ENCODE data around the gene RHCG.

Gene RHCG

DNA sequence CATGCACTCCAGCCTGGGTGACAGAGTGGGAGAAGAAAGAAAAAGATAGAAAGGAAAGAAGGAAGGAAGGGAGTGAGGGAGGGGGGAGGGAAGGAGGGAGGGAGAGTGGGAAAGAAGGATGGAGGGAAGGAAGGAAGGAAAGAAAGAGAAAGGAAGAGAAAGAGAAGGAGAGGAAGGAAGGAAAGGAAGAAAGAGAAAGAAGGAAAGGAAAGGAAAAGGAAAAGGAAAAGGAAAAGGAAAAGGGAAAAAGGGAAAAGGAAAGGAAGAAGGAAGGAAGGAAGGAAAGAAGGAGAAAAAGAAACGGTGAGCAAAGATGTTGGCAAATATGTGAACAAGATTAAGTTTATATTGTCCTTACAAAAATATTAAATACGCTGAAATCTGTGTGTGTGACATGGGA, 42.6 kb upstream of the RHCG start:
- Histone ChIP-seq H3K9me2 (replicated peaks; ENCODE audit: insufficient read depth, low read length) (no peaks in the 10 kb centered on the region), H3K4me1 (ENCODE audit: low read length) (no peaks in the 10 kb centered on the region), H3K27ac (ENCODE audit: low read length) (no peak overlapping the region), H3K79me2 (ENCODE audit: low read length) (no peaks in the 10 kb centered on the region), H3F3A (ENCODE audit: insufficient read depth, low read length) (no peaks in the 10 kb centered on the region), H3K9me3 (replicated peaks; ENCODE audit: insufficient read depth, low read length) (no peaks in the 10 kb centered on the region), H4K20me1 (ENCODE audit: insufficient read depth, low read length) (no peaks in the 10 kb centered on the region), H3K9ac (ENCODE audit: low read length) (no peak overlapping the region), H2AFZ (ENCODE audit: low read length) (no peak overlapping the region), H3K4me3 (ENCODE audit: low read length) (no peak overlapping the region), H3K27me3 (replicated peaks; ENCODE audit: insufficient read depth, low read length) (no peaks in the 10 kb centered on the region), H3K36me3 (replicated peaks; ENCODE audit: insufficient read depth, low read length) (no peaks in the 10 kb centered on the region), H3K4me2 (ENCODE audit: low read depth, low read length) (no peak overlapping the region)
- DNase-seq = no peak
- no peak for TF ChIP-seq EZH2phosphoT487 (IDR thresholded peaks at IDR 0.05; ENCODE audit: low read length)
- TF ChIP-seq, protein P1, sequence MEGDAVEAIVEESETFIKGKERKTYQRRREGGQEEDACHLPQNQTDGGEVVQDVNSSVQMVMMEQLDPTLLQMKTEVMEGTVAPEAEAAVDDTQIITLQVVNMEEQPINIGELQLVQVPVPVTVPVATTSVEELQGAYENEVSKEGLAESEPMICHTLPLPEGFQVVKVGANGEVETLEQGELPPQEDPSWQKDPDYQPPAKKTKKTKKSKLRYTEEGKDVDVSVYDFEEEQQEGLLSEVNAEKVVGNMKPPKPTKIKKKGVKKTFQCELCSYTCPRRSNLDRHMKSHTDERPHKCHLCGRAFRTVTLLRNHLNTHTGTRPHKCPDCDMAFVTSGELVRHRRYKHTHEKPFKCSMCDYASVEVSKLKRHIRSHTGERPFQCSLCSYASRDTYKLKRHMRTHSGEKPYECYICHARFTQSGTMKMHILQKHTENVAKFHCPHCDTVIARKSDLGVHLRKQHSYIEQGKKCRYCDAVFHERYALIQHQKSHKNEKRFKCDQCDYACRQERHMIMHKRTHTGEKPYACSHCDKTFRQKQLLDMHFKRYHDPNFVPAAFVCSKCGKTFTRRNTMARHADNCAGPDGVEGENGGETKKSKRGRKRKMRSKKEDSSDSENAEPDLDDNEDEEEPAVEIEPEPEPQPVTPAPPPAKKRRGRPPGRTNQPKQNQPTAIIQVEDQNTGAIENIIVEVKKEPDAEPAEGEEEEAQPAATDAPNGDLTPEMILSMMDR (IDR thresholded peaks at IDR 0.05; ENCODE audit: low read length) = no peak
- TF ChIP-seq EZH2 (optimal IDR thresholded peaks at IDR 0.05; ENCODE audit: low read depth, low read length) = no peak

DNA sequence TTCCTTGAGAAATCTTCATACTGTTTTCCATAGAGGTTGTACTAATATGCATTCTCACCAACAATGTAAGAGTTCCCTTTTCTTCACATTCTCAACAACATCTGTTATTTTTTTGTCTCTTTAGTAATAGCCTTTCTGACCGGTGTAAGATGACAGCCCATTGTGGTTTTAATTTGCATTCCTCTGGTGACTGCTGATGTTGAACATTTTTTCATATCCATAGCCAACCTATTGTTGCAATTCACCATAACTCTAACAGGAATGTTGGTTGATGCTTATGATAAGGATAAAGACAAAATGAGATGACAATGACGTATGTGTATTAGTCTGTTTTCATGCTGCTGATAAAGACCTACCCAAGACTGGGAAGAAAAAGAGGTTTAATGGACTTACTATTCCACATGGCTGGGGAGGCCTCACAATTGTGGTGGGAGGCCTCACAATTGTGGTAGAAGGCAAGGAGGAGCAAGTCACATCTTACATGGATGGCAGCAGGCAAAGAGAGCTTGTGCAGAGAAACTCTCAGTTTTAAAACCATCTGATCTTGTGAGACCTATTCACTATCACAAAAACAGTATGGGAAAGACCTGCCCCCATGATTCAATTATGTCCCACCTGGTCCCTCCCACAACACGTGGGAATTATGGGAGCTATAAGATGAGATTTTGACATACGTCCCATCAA, 37.6 kb upstream of the RHCG start:
- H3K9me2 ChIP-seq (replicated peaks; ENCODE audit: insufficient read depth, low read length) = no peaks in the 10 kb centered on the region
- H3K27me3 ChIP-seq (replicated peaks; ENCODE audit: insufficient read depth, low read length) = no peaks in the 10 kb centered on the region
- H3K79me2 ChIP-seq (ENCODE audit: low read length) = no peaks in the 10 kb centered on the region
- no peaks in the 10 kb centered on the region for H3K9me3 ChIP-seq (replicated peaks; ENCODE audit: insufficient read depth, low read length)
- H2AFZ ChIP-seq (ENCODE audit: low read length) = no peak overlapping the region
- H3K9ac ChIP-seq (ENCODE audit: low read length) = no peak overlapping the region
- TF ChIP-seq, protein P1 (IDR thresholded peaks at IDR 0.05; ENCODE audit: low read length) = no peak
- TF ChIP-seq EZH2 (optimal IDR thresholded peaks at IDR 0.05; ENCODE audit: low read depth, low read length) (no peak), EZH2phosphoT487 (IDR thresholded peaks at IDR 0.05; ENCODE audit: low read length) (no peak)
- H3K4me2 ChIP-seq (ENCODE audit: low read depth, low read length) = no peak overlapping the region
- H3K27ac ChIP-seq (ENCODE audit: low read length) = no peak overlapping the region
- H3F3A ChIP-seq (ENCODE audit: insufficient read depth, low read length) = no peaks in the 10 kb centered on the region
- no peak for DNase-seq
- no peaks in the 10 kb centered on the region for H3K4me1 ChIP-seq (ENCODE audit: low read length)
- no peaks in the 10 kb centered on the region for H3K36me3 ChIP-seq (replicated peaks; ENCODE audit: insufficient read depth, low read length)
- no peaks in the 10 kb centered on the region for H4K20me1 ChIP-seq (ENCODE audit: insufficient read depth, low read length)
- H3K4me3 ChIP-seq (ENCODE audit: low read length) = no peak overlapping the region

- H3K9ac ChIP-seq (ENCODE audit: low read length) = no peak overlapping the region
- no peaks in the 10 kb centered on the region for H3K4me1 ChIP-seq (ENCODE audit: low read length)
- H3K27ac ChIP-seq (ENCODE audit: low read length) = no peak overlapping the region
- H3K36me3 ChIP-seq (replicated peaks; ENCODE audit: insufficient read depth, low read length) = no peaks in the 10 kb centered on the region
- no peaks in the 10 kb centered on the region for H3K9me3 ChIP-seq (replicated peaks; ENCODE audit: insufficient read depth, low read length)
- H3F3A ChIP-seq (ENCODE audit: insufficient read depth, low read length) = no peaks in the 10 kb centered on the region
- H4K20me1 ChIP-seq (ENCODE audit: insufficient read depth, low read length) = no peaks in the 10 kb centered on the region
- no peaks in the 10 kb centered on the region for H3K79me2 ChIP-seq (ENCODE audit: low read length)
- no peak overlapping the region for H3K4me3 ChIP-seq (ENCODE audit: low read length)
- no peak overlapping the region for H3K4me2 ChIP-seq (ENCODE audit: low read depth, low read length)
- H3K27me3 ChIP-seq (replicated peaks; ENCODE audit: insufficient read depth, low read length) = no peaks in the 10 kb centered on the region
- H2AFZ ChIP-seq (ENCODE audit: low read length) = no peak overlapping the region
- DNase-seq = no peak
- H3K9me2 ChIP-seq (replicated peaks; ENCODE audit: insufficient read depth, low read length) = no peaks in the 10 kb centered on the region
- TF ChIP-seq, protein P1 (IDR thresholded peaks at IDR 0.05; ENCODE audit: low read length) = no peak
- TF ChIP-seq EZH2phosphoT487 (IDR thresholded peaks at IDR 0.05; ENCODE audit: low read length) = no peak
Observed at GRCh38 chr15:89531796-89532537, 35.6 kb upstream of the RHCG start.
